KOPT-K1 (cell line): ENCODE data around the gene CRYBB1.

ENCODE experiments used
- H3K27ac ChIP-seq: fragments of 200-600 bp; sonication (generic); 2 replicates; pipeline ENCODE4 v1.5.1; 2016; ENCODE audit warnings: antibody characterized with exemption, mild to moderate bottlenecking, low read depth, low read length; ENCODE audit not compliant: poor library complexity, severe bottlenecking
- H3K36me3 ChIP-seq: fragments of 200-600 bp; sonication (generic); 2 replicates; pipeline ENCODE4 v1.5.1; 2017; ENCODE audit warnings: antibody characterized with exemption, mild to moderate bottlenecking, low read length, moderate library complexity; ENCODE audit not compliant: insufficient read depth
- H3K9me3 ChIP-seq: fragments of 200-600 bp; sonication (generic); 2 replicates; pipeline ENCODE4 v1.5.1; 2017; ENCODE audit warnings: antibody characterized with exemption, low read length, mild to moderate bottlenecking; ENCODE audit not compliant: insufficient read depth, poor library complexity, severe bottlenecking

The CRYBB1 gene

GRCh38 chr22:26617271-26618199 is at the start of gene CRYBB1:
CRYBB1 (minus strand) TSS chr22:26618027; CDS start chr22:26616319, 1,708 bp downstream.
- H3K9me3 ChIP-seq, result no peaks in the 10 kb centered on the region
- no peaks in the 10 kb centered on the region for H3K36me3 ChIP-seq
- H3K27ac ChIP-seq, result peak within 1 kb of the TSS; percentile 6

GRCh38 chr22:26667140-26667539 is 49.3 kb upstream of the CRYBB1 start:
- Histone ChIP-seq H3K36me3 (no peaks in the 10 kb centered on the region), H3K9me3 (no peaks in the 10 kb centered on the region), H3K27ac (no peak overlapping the region)

- Histone ChIP-seq H3K27ac (no peak overlapping the region), H3K36me3 (no peaks in the 10 kb centered on the region)
Measured at GRCh38 chr22:26665813-26666231, 48.0 kb upstream of the CRYBB1 start.

GRCh38 chr22:26663374-26663923 is 45.6 kb upstream of the CRYBB1 start:
- Histone ChIP-seq H3K9me3 (no peaks in the 10 kb centered on the region), H3K36me3 (no peaks in the 10 kb centered on the region), H3K27ac (no peak overlapping the region)

More at GRCh38 chr22:26665813-26666231, 48.0 kb upstream of the CRYBB1 start:
- no peaks in the 10 kb centered on the region for H3K9me3 ChIP-seq

GRCh38 chr22:26662160-26662559 is 44.3 kb upstream of the CRYBB1 start:
- Histone ChIP-seq H3K27ac (no peak overlapping the region), H3K9me3 (no peaks in the 10 kb centered on the region), H3K36me3 (no peaks in the 10 kb centered on the region)

- Histone ChIP-seq H3K9me3 (no peaks in the 10 kb centered on the region), H3K36me3 (no peaks in the 10 kb centered on the region), H3K27ac (no peak overlapping the region)
Measured at GRCh38 chr22:26660961-26661578, 43.2 kb upstream of the CRYBB1 start.

- Histone ChIP-seq H3K27ac (no peak overlapping the region), H3K36me3 (no peaks in the 10 kb centered on the region), H3K9me3 (no peaks in the 10 kb centered on the region)
Measured at GRCh38 chr22:26660356-26660755, 42.5 kb upstream of the CRYBB1 start.

- Histone ChIP-seq H3K27ac (peak overlapping the region; percentile 40), H3K9me3 (no peaks in the 10 kb centered on the region), H3K36me3 (no peaks in the 10 kb centered on the region)
Measured at GRCh38 chr22:26658671-26659478, 41.0 kb upstream of the CRYBB1 start.

- peak overlapping the region; percentile 40 for H3K27ac ChIP-seq
- H3K9me3 ChIP-seq, result no peaks in the 10 kb centered on the region
- H3K36me3 ChIP-seq, result no peaks in the 10 kb centered on the region
Measured at GRCh38 chr22:26658161-26658560, 40.3 kb upstream of the CRYBB1 start.

- H3K36me3 ChIP-seq, result no peaks in the 10 kb centered on the region
- H3K9me3 ChIP-seq, result no peaks in the 10 kb centered on the region
- H3K27ac ChIP-seq, result peak within 1 kb of the TSS; percentile 40
Measured at GRCh38 chr22:26656891-26657851, 39.3 kb upstream of the CRYBB1 start, which contains the start of gene MIAT. MIAT (plus strand) TSS chr22:26657588.

GRCh38 chr22:26651815-26652214 is 34.0 kb upstream of the CRYBB1 start:
- Histone ChIP-seq H3K27ac (no peak overlapping the region), H3K36me3 (no peaks in the 10 kb centered on the region)

GRCh38 chr22:26650722-26651421 is 33.0 kb upstream of the CRYBB1 start:
- Histone ChIP-seq H3K27ac (no peak overlapping the region), H3K36me3 (no peaks in the 10 kb centered on the region), H3K9me3 (no peaks in the 10 kb centered on the region)

More at GRCh38 chr22:26651815-26652214, 34.0 kb upstream of the CRYBB1 start:
- H3K9me3 ChIP-seq, result no peaks in the 10 kb centered on the region
